Measurements from ENCODE around the gene DCLRE1A. TPM values are rescaled to one million over a fixed set of nuclear protein-coding genes. Genes with fewer than 3 reads are reported as not detected.

DCLRE1A gene
- total RNA-seq, 1 donor from 2014 or later: 2.8 TPM

- Mint-ChIP-seq H3K4me1 (ENCODE audit: low read depth, unreplicated experiment) (no peaks in the 10 kb centered on the region), H3K9me3 (ENCODE audit: unreplicated experiment) (no peaks in the 10 kb centered on the region), H3K27me3 (ENCODE audit: unreplicated experiment) (no peaks in the 10 kb centered on the region), H3K36me3 (ENCODE audit: unreplicated experiment) (peaks cover 6% of the 10 kb centered on the region), H3K4me3 (ENCODE audit: unreplicated experiment) (no peak overlapping the region), H3K27ac (ENCODE audit: unreplicated experiment) (no peak overlapping the region)
- DNase-seq: no peak
- TF ChIP-seq CTCF (IDR thresholded peaks at IDR 0.05; ENCODE audit: partially characterized antibody, unreplicated experiment): no peak
Measured at GRCh38 chr10:113894581-113894980, 40.7 kb upstream of the DCLRE1A start.

- H3K27ac Mint-ChIP-seq (ENCODE audit: unreplicated experiment): no peak overlapping the region
- H3K27me3 Mint-ChIP-seq (ENCODE audit: unreplicated experiment): no peaks in the 10 kb centered on the region
- no peak for TF ChIP-seq CTCF (IDR thresholded peaks at IDR 0.05; ENCODE audit: partially characterized antibody, unreplicated experiment)
- DNase-seq: no peak
- H3K4me3 Mint-ChIP-seq (ENCODE audit: unreplicated experiment): no peak overlapping the region
- H3K9me3 Mint-ChIP-seq (ENCODE audit: unreplicated experiment): no peaks in the 10 kb centered on the region
- H3K36me3 Mint-ChIP-seq (ENCODE audit: unreplicated experiment): peaks cover 6% of the 10 kb centered on the region
- H3K4me1 Mint-ChIP-seq (ENCODE audit: low read depth, unreplicated experiment): no peaks in the 10 kb centered on the region
Measured at GRCh38 chr10:113893570-113893969, 39.7 kb upstream of the DCLRE1A start.

- DNase-seq: no peak
- Mint-ChIP-seq H3K27ac (ENCODE audit: unreplicated experiment) (no peak overlapping the region), H3K4me1 (ENCODE audit: low read depth, unreplicated experiment) (no peaks in the 10 kb centered on the region), H3K4me3 (ENCODE audit: unreplicated experiment) (no peak overlapping the region), H3K9me3 (ENCODE audit: unreplicated experiment) (no peaks in the 10 kb centered on the region), H3K27me3 (ENCODE audit: unreplicated experiment) (no peaks in the 10 kb centered on the region), H3K36me3 (ENCODE audit: unreplicated experiment) (peaks cover 6% of the 10 kb centered on the region)
- TF ChIP-seq CTCF (IDR thresholded peaks at IDR 0.05; ENCODE audit: partially characterized antibody, unreplicated experiment): no peak
Measured at GRCh38 chr10:113891476-113891875, 37.6 kb upstream of the DCLRE1A start.

GRCh38 chr10:113890769-113891168 is 36.9 kb upstream of the DCLRE1A start:
- no peak overlapping the region for H3K27ac Mint-ChIP-seq (ENCODE audit: unreplicated experiment)
- no peak for DNase-seq
- no peak overlapping the region for H3K4me3 Mint-ChIP-seq (ENCODE audit: unreplicated experiment)
- H3K9me3 Mint-ChIP-seq (ENCODE audit: unreplicated experiment): no peaks in the 10 kb centered on the region
- no peak for TF ChIP-seq CTCF (IDR thresholded peaks at IDR 0.05; ENCODE audit: partially characterized antibody, unreplicated experiment)
- no peaks in the 10 kb centered on the region for H3K4me1 Mint-ChIP-seq (ENCODE audit: low read depth, unreplicated experiment)
- H3K36me3 Mint-ChIP-seq (ENCODE audit: unreplicated experiment): peaks cover 6% of the 10 kb centered on the region
- H3K27me3 Mint-ChIP-seq (ENCODE audit: unreplicated experiment): no peaks in the 10 kb centered on the region

GRCh38 chr10:113889911-113890310 is 36.0 kb upstream of the DCLRE1A start:
- H3K36me3 Mint-ChIP-seq (ENCODE audit: unreplicated experiment): no peaks in the 10 kb centered on the region
- no peaks in the 10 kb centered on the region for H3K9me3 Mint-ChIP-seq (ENCODE audit: unreplicated experiment)
- H3K27me3 Mint-ChIP-seq (ENCODE audit: unreplicated experiment): no peaks in the 10 kb centered on the region
- H3K4me3 Mint-ChIP-seq (ENCODE audit: unreplicated experiment): no peak overlapping the region
- no peak overlapping the region for H3K27ac Mint-ChIP-seq (ENCODE audit: unreplicated experiment)
- H3K4me1 Mint-ChIP-seq (ENCODE audit: low read depth, unreplicated experiment): no peaks in the 10 kb centered on the region
- no peak for DNase-seq
- no peak for TF ChIP-seq CTCF (IDR thresholded peaks at IDR 0.05; ENCODE audit: partially characterized antibody, unreplicated experiment)
